GM12878 (cell line): ENCODE results near the gene PCED1A. TPM values are rescaled to one million over a fixed set of nuclear protein-coding genes. Genes with fewer than 3 reads are reported as not detected.

Experiments
- ATAC-seq: fragments of 200-7000 bp; cut with Tn5 transposase; 3 replicates; pipeline ENCODE4 v1.9.1; 2020; ENCODE audit warnings: mild to moderate bottlenecking, moderate library complexity
- BruUV-seq: library from RNA; stranded (reverse); fragments of 400-500 nt; replicated peaks from 2 replicates; lab custom pipeline; 2021; lab: Mats Ljungman, UMichigan
- CTCF ChIA-PET: fragments of 300-600 bp; sonication (Branson Sonifier 250); formaldehyde crosslinking; extraction: SDS; loops from one replicate; lab custom pipeline; 2021; ENCODE audit warnings: inconsistent platforms; lab: Yijun Ruan, JAX
- POLR2A ChIA-PET: fragments of 350-600 bp; formaldehyde crosslinking; extraction: SDS; loops from one replicate; lab custom pipeline; 2021; ENCODE audit warnings: inconsistent platforms; lab: Charles Lee
- RAD21 ChIA-PET: fragments of 300-600 bp; sonication (Branson Sonifier 250); formaldehyde crosslinking; loops from one replicate; lab custom pipeline; 2023; ENCODE audit warnings: antibody characterized with exemption; ENCODE audit not compliant: unreplicated experiment; lab: Charles Lee
- SMC1A ChIA-PET: fragments of 300-600 bp; sonication (Branson Sonifier 250); formaldehyde crosslinking; loops from one replicate; lab custom pipeline; 2023; ENCODE audit not compliant: unreplicated experiment, uncharacterized antibody; lab: Charles Lee
- DNase-seq: peaks from one replicate; pipeline ENCODE4 v3.0.0-alpha.2; 2011; ENCODE audit warnings: low read depth, low spot score
- FAIRE-seq: peaks from 3 replicates; lab custom pipeline; 2011; peaks lifted over from hg19 to GRCh38; lab: Jason Lieb, UNC
- H2AFZ ChIP-seq: 2 replicates; pipeline ENCODE4 v1.6.0; 2011; ENCODE audit warnings: low read depth, low read length, control low read depth; ENCODE audit not compliant: control insufficient read depth
- H3K27ac ChIP-seq: 2 replicates; pipeline ENCODE4 v1.5.1; 2011; ENCODE audit warnings: control low read depth; ENCODE audit not compliant: control insufficient read depth, insufficient read depth
- H3K27me3 ChIP-seq, 2 experiments: replicated peaks in 1 of 2; 2 replicates each; pipeline versions ENCODE4 v1.6.0 to v1.6.1; 2011; ENCODE audit warnings: low read length in 1 of 2; ENCODE audit not compliant: control insufficient read depth in 2 of 2, insufficient read depth in 2 of 2
- H3K36me3 ChIP-seq, 2 experiments: 2 replicates each; pipeline ENCODE4 v1.5.1; 2011; ENCODE audit warnings: low read length in 1 of 2; ENCODE audit not compliant: control insufficient read depth in 2 of 2, insufficient read depth in 2 of 2
- H3K4me1 ChIP-seq: 2 replicates; pipeline ENCODE4 v1.6.1; 2011; ENCODE audit warnings: mild to moderate bottlenecking, low read length, moderate library complexity, mixed read lengths; ENCODE audit not compliant: control insufficient read depth, insufficient read depth
- H3K4me2 ChIP-seq: 2 replicates; pipeline ENCODE4 v1.6.0; 2011; ENCODE audit warnings: control low read depth; ENCODE audit not compliant: control insufficient read depth, insufficient read depth
- H3K4me3 ChIP-seq: fragments of 200-600 bp; sonication (generic); 2 replicates; pipeline ENCODE4 v1.5.1; 2016
- H3K79me2 ChIP-seq: 2 replicates; pipeline ENCODE4 v1.6.0; 2011; ENCODE audit warnings: low read length; ENCODE audit not compliant: control insufficient read depth, insufficient read depth
- H3K9ac ChIP-seq: 2 replicates; pipeline ENCODE4 v1.8.0; 2011; ENCODE audit warnings: low read length, control low read depth, mixed read lengths; ENCODE audit not compliant: control insufficient read depth, insufficient read depth
- H3K9me3 ChIP-seq: replicated peaks from 3 replicates; pipeline ENCODE4 v1.5.1; 2011; ENCODE audit warnings: mild to moderate bottlenecking, low read length; ENCODE audit not compliant: control insufficient read depth, insufficient read depth
- H4K20me1 ChIP-seq: 2 replicates; pipeline ENCODE4 v1.6.0; 2011; ENCODE audit not compliant: control insufficient read depth, insufficient read depth
- ATF2 ChIP-seq: IDR thresholded peaks from 2 replicates; pipeline ENCODE4 v1.6.1; 2012; ENCODE audit warnings: low read length, inconsistent platforms
- BACH1 ChIP-seq: fragments of 450-650 bp; IDR thresholded peaks from 2 replicates; pipeline ENCODE4 v1.6.1; 2017; ENCODE audit warnings: mild to moderate bottlenecking, borderline replicate concordance
- BMI1 ChIP-seq: fragments of 450-650 bp; IDR thresholded peaks from 2 replicates; pipeline ENCODE4 v1.6.1; 2016; ENCODE audit warnings: mild to moderate bottlenecking, moderate library complexity, borderline replicate concordance
- HDAC6 ChIP-seq: fragments of 200-600 bp; sonication (generic); IDR thresholded peaks from one replicate; pipeline ENCODE4 v1.8.0; 2017; ENCODE audit warnings: antibody characterized with exemption; ENCODE audit not compliant: unreplicated experiment
- IRF4 ChIP-seq: IDR thresholded peaks from 2 replicates; pipeline ENCODE4 v1.6.1; 2011; ENCODE audit warnings: low read depth, low read length
- MXI1 ChIP-seq: fragments of 150-350 bp; IDR thresholded peaks from 2 replicates; pipeline ENCODE4 v1.6.1; 2011; ENCODE audit warnings: low read depth, mild to moderate bottlenecking, inconsistent platforms, low read length, improper control_type of control experiment
- MYB ChIP-seq: fragments of 150-350 bp; IDR thresholded peaks from 2 replicates; pipeline ENCODE4 v1.6.1; 2014; ENCODE audit warnings: mild to moderate bottlenecking, low read depth, low read length, borderline replicate concordance
- POLR2A ChIP-seq: IDR thresholded peaks from 2 replicates; pipeline ENCODE4 v1.6.1; 2011; ENCODE audit warnings: low read depth, mild to moderate bottlenecking, low read length
- POLR2AphosphoS2 ChIP-seq: IDR thresholded peaks from 2 replicates; pipeline ENCODE4 v1.6.1; 2011; ENCODE audit warnings: low read depth, mild to moderate bottlenecking, low read length, improper control_type of control experiment, moderate library complexity
- REST ChIP-seq: IDR thresholded peaks from 2 replicates; pipeline ENCODE4 v1.6.1; 2012; ENCODE audit warnings: mild to moderate bottlenecking, low read depth, low read length
- WGBS: methylation state at CpG from one replicate; pipeline ENCODE4 v1.1.6; 2016; ENCODE audit warnings: low lambda C conversion rate; ENCODE audit not compliant: insufficient replicate concordance, insufficient coverage; ENCODE audit errors: missing lambda C conversion rate; 5-methylcytosine and 5-hydroxymethylcytosine counted together
- in situ Hi-C: fragments of 300-500 bp; cut with MboI; formaldehyde crosslinking; loops from 9 replicates; pipeline ENCODE4 v1.14.3; 2018; ENCODE audit warnings: mixed read lengths
- intact Hi-C: fragments of 100-400 bp; cut with micrococcal nuclease; formaldehyde crosslinking; loops from one replicate; pipeline ENCODE4 v1.14.2; 2022; ENCODE audit not compliant: unreplicated experiment
- polyA plus RNA-seq, 11 experiments: library from polyadenylated mRNA; depleted of rRNA in 4 of 11; unstranded in 6 of 11; stranded (reverse) in 5 of 11; fragments of >200 nt; fragmentation: Nextera tagmentation in 4 of 11; fragmentation: Illumina TruSeq in 1 of 11; extraction: Ambion mirVana in 4 of 11; extraction: Trizol in 1 of 11; gene quantifications; 1 replicate in 1 of 11; 2 replicates in 10 of 11; pipeline versions ENCODE4 v1.2.1 to v1.2.3, GENCODE V29; 2011 to 2016; ENCODE audit warnings: inconsistent platforms in 2 of 11, missing spikeins in 2 of 11, low read depth in 1 of 11
- total RNA-seq, 4 experiments: library from RNA; depleted of rRNA in 3 of 4; stranded (reverse); fragments of >200 nt in 3 of 4; fragmentation: Illumina TruSeq in 1 of 4; extraction: Trizol in 1 of 4; gene quantifications; 2 replicates each; pipeline versions ENCODE4 v1.2.1 to v1.2.3, GENCODE V29; 2013 to 2021
- TF ChIP-seq, protein P1 (sequence below): fragments of 450-650 bp; IDR thresholded peaks from 2 replicates; pipeline ENCODE4 v1.6.1; 2017; ENCODE audit warnings: mild to moderate bottlenecking, moderate library complexity

The PCED1A gene
- total and polyA plus RNA-seq, 10 of the 15 experiments (the other 5 are each of a cell fraction or from before 2014, with no cell fraction given): 4.5 to 30.9 (median 12.0) TPM

GRCh38 chr20:2879146-2879545 is 38.7 kb upstream of the PCED1A start:
- no peak; the same call in 2 of the 3 replicates for ATAC-seq
- ChIA-PET POLR2A (interaction anchor here (0.9 kb wide), 1 partner anchor 104 kb away, joined by 5 read pairs; no protein-coding TSS in a partner anchor), CTCF (interaction anchor here (1.4 kb wide), 1 partner anchor 122 kb away, joined by 5 read pairs; no protein-coding TSS in a partner anchor), RAD21 (interaction anchor here (1.0 to 1.7 kb wide), 4 partner anchors 21 to 122 kb away, joined by 3 to 6 read pairs (median 4); no protein-coding TSS in a partner anchor), SMC1A (interaction anchor here (2.2 to 3.3 kb wide), 2 partner anchors 10 to 22 kb away, joined by 11 to 15 read pairs; no protein-coding TSS in a partner anchor)
- peaks cover 51% of the 10 kb centered on the region for H3K79me2 ChIP-seq
- no TSS peak for BruUV-seq
- no peaks in the 10 kb centered on the region for H3K9me3 ChIP-seq
- intact Hi-C loops (no loop called here), in situ Hi-C loops (no loop called here)
- H3K4me3 ChIP-seq: no peak overlapping the region
- no peaks in the 10 kb centered on the region for H4K20me1 ChIP-seq
- 100% methylated on average over 3 of the region's 3 CpGs for WGBS
- H2AFZ ChIP-seq: no peak overlapping the region
- no peaks in the 10 kb centered on the region for H3K36me3 ChIP-seq
- TF ChIP-seq, protein P1, sequence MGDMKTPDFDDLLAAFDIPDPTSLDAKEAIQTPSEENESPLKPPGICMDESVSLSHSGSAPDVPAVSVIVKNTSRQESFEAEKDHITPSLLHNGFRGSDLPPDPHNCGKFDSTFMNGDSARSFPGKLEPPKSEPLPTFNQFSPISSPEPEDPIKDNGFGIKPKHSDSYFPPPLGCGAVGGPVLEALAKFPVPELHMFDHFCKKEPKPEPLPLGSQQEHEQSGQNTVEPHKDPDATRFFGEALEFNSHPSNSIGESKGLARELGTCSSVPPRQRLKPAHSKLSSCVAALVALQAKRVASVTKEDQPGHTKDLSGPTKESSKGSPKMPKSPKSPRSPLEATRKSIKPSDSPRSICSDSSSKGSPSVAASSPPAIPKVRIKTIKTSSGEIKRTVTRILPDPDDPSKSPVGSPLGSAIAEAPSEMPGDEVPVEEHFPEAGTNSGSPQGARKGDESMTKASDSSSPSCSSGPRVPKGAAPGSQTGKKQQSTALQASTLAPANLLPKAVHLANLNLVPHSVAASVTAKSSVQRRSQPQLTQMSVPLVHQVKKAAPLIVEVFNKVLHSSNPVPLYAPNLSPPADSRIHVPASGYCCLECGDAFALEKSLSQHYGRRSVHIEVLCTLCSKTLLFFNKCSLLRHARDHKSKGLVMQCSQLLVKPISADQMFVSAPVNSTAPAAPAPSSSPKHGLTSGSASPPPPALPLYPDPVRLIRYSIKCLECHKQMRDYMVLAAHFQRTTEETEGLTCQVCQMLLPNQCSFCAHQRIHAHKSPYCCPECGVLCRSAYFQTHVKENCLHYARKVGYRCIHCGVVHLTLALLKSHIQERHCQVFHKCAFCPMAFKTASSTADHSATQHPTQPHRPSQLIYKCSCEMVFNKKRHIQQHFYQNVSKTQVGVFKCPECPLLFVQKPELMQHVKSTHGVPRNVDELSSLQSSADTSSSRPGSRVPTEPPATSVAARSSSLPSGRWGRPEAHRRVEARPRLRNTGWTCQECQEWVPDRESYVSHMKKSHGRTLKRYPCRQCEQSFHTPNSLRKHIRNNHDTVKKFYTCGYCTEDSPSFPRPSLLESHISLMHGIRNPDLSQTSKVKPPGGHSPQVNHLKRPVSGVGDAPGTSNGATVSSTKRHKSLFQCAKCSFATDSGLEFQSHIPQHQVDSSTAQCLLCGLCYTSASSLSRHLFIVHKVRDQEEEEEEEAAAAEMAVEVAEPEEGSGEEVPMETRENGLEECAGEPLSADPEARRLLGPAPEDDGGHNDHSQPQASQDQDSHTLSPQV: no peak
- TF ChIP-seq POLR2A (no peak), HDAC6 (no peak), REST (no peak), IRF4 (no peak), ATF2 (no peak), BACH1 (no peak), BMI1 (no peak), POLR2AphosphoS2 (no peak), MYB (no peak), MXI1 (no peak)
- TF ChIP-seq, all 136 proteins: peak for 0
- H3K9ac ChIP-seq: no peak overlapping the region
- FAIRE-seq: no peak
- peaks cover 10% of the 10 kb centered on the region for H3K4me1 ChIP-seq
- H3K27ac ChIP-seq: no peak overlapping the region
- H3K4me2 ChIP-seq: no peak overlapping the region
- no peak for DNase-seq
- no peaks in the 10 kb centered on the region for H3K27me3 ChIP-seq
